H1 (cell line): ENCODE measurements around the gene FAM43B. TPM values are rescaled to one million over a fixed set of nuclear protein-coding genes. Genes with fewer than 3 reads are reported as not detected.
A peak's percentile ranks its signal among the peaks of the same experiment; 100 is the strongest.

Source experiments
- CTCF ChIA-PET: fragments of 300-600 bp; sonication (Branson Sonifier 250); formaldehyde crosslinking; loops from one replicate; lab custom pipeline; 2021; ENCODE audit not compliant: partially characterized antibody; lab: Charles Lee
- POLR2A ChIA-PET: fragments of 300-600 bp; sonication (Branson Sonifier 250); formaldehyde crosslinking; loops from one replicate; lab custom pipeline; 2021; ENCODE audit warnings: inconsistent platforms; ENCODE audit not compliant: partially characterized antibody; lab: Charles Lee
- DNase-seq, 2 experiments: peaks; one replicate each; pipeline versions ENCODE4 v3.0.0 to v3.0.0-alpha.2; 2010 to 2022; ENCODE audit warnings: low spot score in 2 of 2, low read depth in 1 of 2, mixed read lengths in 1 of 2
- FAIRE-seq: peaks from 2 replicates; lab custom pipeline; 2011; peaks lifted over from hg19 to GRCh38; lab: Jason Lieb, UNC
- H2AFZ ChIP-seq: 2 replicates; pipeline ENCODE4 v1.8.1; 2012; ENCODE audit warnings: low read length, inconsistent platforms
- H2AK5ac ChIP-seq: 2 replicates; pipeline ENCODE4 v1.6.1; 2013; ENCODE audit warnings: low read depth, low read length
- H2BK120ac ChIP-seq: replicated peaks from 2 replicates; pipeline ENCODE3; 2013; ENCODE audit warnings: low read depth, low read length, inconsistent platforms
- H2BK12ac ChIP-seq: 2 replicates; pipeline ENCODE4 v1.6.1; 2013; ENCODE audit warnings: low read depth, low read length
- H2BK15ac ChIP-seq: 2 replicates; pipeline ENCODE4 v1.6.1; 2013; ENCODE audit warnings: low read length
- H2BK20ac ChIP-seq: 2 replicates; pipeline ENCODE4 v1.6.1; 2013; ENCODE audit warnings: low read length
- H2BK5ac ChIP-seq: 2 replicates; pipeline ENCODE4 v1.6.1; 2013; ENCODE audit warnings: low read depth, low read length
- H3K14ac ChIP-seq: 2 replicates; pipeline ENCODE4 v1.6.1; 2013; ENCODE audit warnings: inconsistent platforms; ENCODE audit not compliant: insufficient read length
- H3K18ac ChIP-seq: 2 replicates; pipeline ENCODE4 v1.6.1; 2013; ENCODE audit warnings: low read length; ENCODE audit errors: extremely low read depth
- H3K23ac ChIP-seq: 2 replicates; pipeline ENCODE4 v1.6.1; 2013; ENCODE audit warnings: inconsistent platforms; ENCODE audit not compliant: insufficient read length
- H3K23me2 ChIP-seq: 2 replicates; pipeline ENCODE4 v1.6.1; 2013; ENCODE audit warnings: low read depth, low read length
- H3K27ac ChIP-seq: 2 replicates; pipeline ENCODE4 v1.6.1; 2011; ENCODE audit warnings: low read depth, low read length, inconsistent platforms
- H3K27me3 ChIP-seq, 4 experiments: replicated peaks in 1 of 4; 1 replicate in 1 of 4; 2 replicates in 3 of 4; pipeline versions ENCODE4 v1.6.1 to v1.8.1; 2011 to 2013; ENCODE audit warnings: low read length in 3 of 4, mild to moderate bottlenecking in 3 of 4, inconsistent platforms in 2 of 4, mixed read lengths in 2 of 4, moderate library complexity in 1 of 4; ENCODE audit not compliant: control insufficient read depth in 3 of 4, insufficient read depth in 3 of 4; ENCODE audit errors: extremely low read depth in 1 of 4
- H3K36me3 ChIP-seq, 4 experiments: 2 replicates each; pipeline versions ENCODE4 v1.6.1 to v1.8.1; 2011 to 2013; ENCODE audit warnings: mild to moderate bottlenecking in 4 of 4, low read length in 3 of 4, moderate library complexity in 2 of 4, control low read depth in 1 of 4, inconsistent platforms in 1 of 4; ENCODE audit not compliant: insufficient read depth in 4 of 4, control insufficient read depth in 2 of 4
- H3K4ac ChIP-seq: replicated peaks from 2 replicates; pipeline ENCODE3; 2013; ENCODE audit warnings: low read length, low read depth, mixed read lengths, inconsistent platforms; ENCODE audit not compliant: insufficient read length
- H3K4me1 ChIP-seq, 4 experiments: replicated peaks in 1 of 4; 1 replicate in 1 of 4; 2 replicates in 3 of 4; pipeline versions ENCODE4 v1.6.1 to v1.8.1; 2011 to 2013; ENCODE audit warnings: low read length in 3 of 4, inconsistent platforms in 2 of 4, mixed read lengths in 1 of 4; ENCODE audit not compliant: insufficient read depth in 4 of 4, control insufficient read depth in 3 of 4
- H3K4me2 ChIP-seq, 2 experiments: 2 replicates each; pipeline versions ENCODE4 v1.6.1 to v1.8.1; 2011 to 2013; ENCODE audit warnings: low read depth in 2 of 2, low read length in 2 of 2, control low read depth in 1 of 2, inconsistent platforms in 1 of 2, mild to moderate bottlenecking in 1 of 2; ENCODE audit not compliant: insufficient read depth in 1 of 2
- H3K4me3 ChIP-seq, 4 experiments: fragments of 200-600, 300-600 bp in 1 of 4; sonication (generic), shearing (Covaris generic), sonication (Bioruptor Twin) in 1 of 4; 2 replicates each; pipeline versions ENCODE4 v1.5.1 to v1.8.1; 2011 to 2016; ENCODE audit warnings: low read length in 4 of 4, low read depth in 3 of 4, control low read depth in 2 of 4, inconsistent platforms in 2 of 4, mild to moderate bottlenecking in 2 of 4, mixed read lengths in 1 of 4, moderate library complexity in 1 of 4; ENCODE audit not compliant: insufficient read depth in 2 of 4; ENCODE audit errors: extremely low read depth in 1 of 4
- H3K56ac ChIP-seq: replicated peaks from 2 replicates; pipeline ENCODE3; 2013; ENCODE audit warnings: low read depth, mild to moderate bottlenecking, mixed read lengths, low read length, inconsistent platforms; ENCODE audit not compliant: insufficient read length
- H3K79me1 ChIP-seq: 2 replicates; pipeline ENCODE4 v1.6.1; 2013; ENCODE audit warnings: low read depth, low read length, control low read depth
- H3K79me2 ChIP-seq, 2 experiments: 2 replicates each; pipeline versions ENCODE4 v1.6.1 to v1.8.1; 2012 to 2013; ENCODE audit warnings: low read length in 2 of 2, mild to moderate bottlenecking in 2 of 2, inconsistent platforms in 1 of 2; ENCODE audit not compliant: insufficient read depth in 2 of 2, control insufficient read depth in 1 of 2
- H3K9ac ChIP-seq, 4 experiments: replicated peaks in 1 of 4; 1 replicate in 1 of 4; 2 replicates in 3 of 4; pipeline versions ENCODE4 v1.6.1 to v1.8.1; 2011 to 2013; ENCODE audit warnings: low read depth in 3 of 4, low read length in 3 of 4, control low read depth in 2 of 4, mild to moderate bottlenecking in 2 of 4, moderate library complexity in 2 of 4, inconsistent platforms in 1 of 4; ENCODE audit errors: extremely low read depth in 1 of 4
- H3K9me3 ChIP-seq, 2 experiments: 2 replicates each; pipeline versions ENCODE4 v1.6.1 to v1.8.1; 2012 to 2013; ENCODE audit warnings: mild to moderate bottlenecking in 2 of 2, moderate library complexity in 2 of 2, control low read depth in 1 of 2, inconsistent platforms in 1 of 2, low read depth in 1 of 2, low read length in 1 of 2, mixed read lengths in 1 of 2; ENCODE audit not compliant: insufficient read depth in 2 of 2
- H4K20me1 ChIP-seq, 2 experiments: replicated peaks in 1 of 2; 2 replicates each; pipeline versions ENCODE3 to v1.8.1; 2011 to 2013; ENCODE audit warnings: inconsistent platforms in 2 of 2, low read length in 2 of 2, mild to moderate bottlenecking in 1 of 2; ENCODE audit not compliant: insufficient read depth in 2 of 2, control insufficient read depth in 1 of 2
- H4K5ac ChIP-seq: 2 replicates; pipeline ENCODE4 v1.6.1; 2013; ENCODE audit warnings: low read length, low read depth, mixed read lengths, inconsistent platforms; ENCODE audit not compliant: insufficient read length
- H4K8ac ChIP-seq: 2 replicates; pipeline ENCODE4 v1.8.0; 2013; ENCODE audit warnings: mild to moderate bottlenecking, moderate library complexity, low read length, inconsistent platforms; ENCODE audit not compliant: insufficient read depth; ENCODE audit errors: extremely low read depth
- H4K91ac ChIP-seq: replicated peaks from 2 replicates; pipeline ENCODE3; 2013; ENCODE audit warnings: low read length, mixed read lengths, inconsistent platforms; ENCODE audit not compliant: insufficient read length
- CEBPB ChIP-seq: IDR thresholded peaks from 2 replicates; pipeline ENCODE4 v1.6.1; 2012; ENCODE audit warnings: low read depth, low read length
- EZH2 ChIP-seq: fragments of 200-600 bp; sonication (generic); IDR thresholded peaks from 2 replicates; pipeline ENCODE4 v1.7.1; 2012; ENCODE audit warnings: low read depth, mild to moderate bottlenecking, moderate library complexity, low read length, inconsistent platforms; ENCODE audit not compliant: severe bottlenecking
- MAX ChIP-seq: IDR thresholded peaks from 2 replicates; pipeline ENCODE4 v1.6.1; 2012; ENCODE audit warnings: inconsistent platforms
- NRF1 ChIP-seq: IDR thresholded peaks from 2 replicates; pipeline ENCODE4 v1.6.1; 2011; ENCODE audit warnings: mild to moderate bottlenecking, low read depth, low read length, improper control_type of control experiment
- RBBP5 ChIP-seq: IDR thresholded peaks from 2 replicates; pipeline ENCODE4 v1.7.1; 2012; ENCODE audit warnings: low read depth, mild to moderate bottlenecking, inconsistent platforms, low read length, moderate library complexity, borderline replicate concordance
- RFX5 ChIP-seq: IDR thresholded peaks from 2 replicates; pipeline ENCODE4 v1.6.1; 2011; ENCODE audit warnings: low read depth, low read length, improper control_type of control experiment, borderline replicate concordance
- SP2 ChIP-seq: IDR thresholded peaks from 2 replicates; pipeline ENCODE4 v1.6.1; 2012; ENCODE audit warnings: mild to moderate bottlenecking, low read length, inconsistent platforms
- TAF1 ChIP-seq: IDR thresholded peaks from 2 replicates; pipeline ENCODE4 v1.6.1; 2011; ENCODE audit warnings: mild to moderate bottlenecking, low read depth, low read length
- TCF12 ChIP-seq: IDR thresholded peaks from 2 replicates; pipeline ENCODE4 v1.6.1; 2011; ENCODE audit warnings: low read depth, mild to moderate bottlenecking, low read length
- WGBS, 2 experiments: shearing (Covaris generic) in 1 of 2; methylation state at CpG; one replicate each; pipeline versions ENCODE4 v1.1.6 to v1.1.7; 2013 to 2015; ENCODE audit warnings: low lambda C conversion rate in 2 of 2, mixed read lengths in 2 of 2, inconsistent platforms in 1 of 2, low coverage in 1 of 2, missing lambda C conversion rate in 1 of 2; ENCODE audit not compliant: insufficient replicate concordance in 2 of 2, insufficient coverage in 1 of 2, insufficient read length in 1 of 2; ENCODE audit errors: extremely low coverage in 1 of 2, missing lambda C conversion rate in 1 of 2; 5-methylcytosine and 5-hydroxymethylcytosine counted together
- polyA plus RNA-seq, 7 experiments: library from polyadenylated mRNA; depleted of rRNA in 3 of 7; stranded (reverse) in 5 of 7; unstranded in 2 of 7; fragments of >200 nt in 5 of 7; fragments of 200-250 nt in 2 of 7; gene quantifications; 1 replicate in 5 of 7; 2 replicates in 1 of 7; 4 replicates in 1 of 7; pipeline versions ENCODE4 v1.2.1 to v1.2.3, GENCODE V29; 2011 to 2013; ENCODE audit warnings: missing spikeins in 2 of 7, mixed read lengths in 2 of 7
- total RNA-seq: library from RNA; stranded (reverse); fragmentation: NEBNext Ultra II Directional; extraction: Animal tissue kit (Norgen Biotek cat#: 25700); gene quantifications from 2 replicates; pipeline ENCODE4 v1.2.1, GENCODE V29; 2021

FAM43B gene
- total and polyA plus RNA-seq, 2 of the 8 experiments (the other 6 are each of a cell fraction or from before 2014, with no cell fraction given): 0.88 to 2.2 TPM

DNA sequence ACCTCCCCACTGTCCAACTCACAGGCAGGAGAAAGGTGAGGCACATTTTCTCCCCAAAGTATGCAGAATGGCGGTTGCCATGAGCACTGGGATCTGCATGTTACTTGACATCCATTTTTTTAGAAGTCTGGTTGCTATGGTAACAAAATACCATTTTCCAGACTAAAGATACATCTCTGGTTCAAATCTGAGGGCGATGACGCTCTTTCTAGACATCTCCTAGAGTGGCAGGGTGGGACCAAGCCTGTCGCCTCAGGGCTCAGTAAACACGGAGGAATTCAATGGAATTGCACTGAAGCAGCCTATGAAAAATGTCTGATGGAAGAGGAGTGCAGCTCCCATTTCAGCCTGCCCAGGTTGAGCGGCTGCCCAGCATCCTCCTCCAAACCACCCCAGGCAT lies 21.5 kb upstream of the FAM43B start:
- peaks cover 0 to 6% (median under 1%) of the 10 kb centered on the region in 4 experiments; a peak in 4 of 7 replicates for H3K27me3 ChIP-seq

More for the DNA sequence above, 21.5 kb upstream of the FAM43B start:
- no peak overlapping the region for H2BK5ac ChIP-seq
- no peaks in the 10 kb centered on the region for H3K23me2 ChIP-seq
- H3K9ac ChIP-seq: no peak overlapping the region
- no peak overlapping the region for H3K14ac ChIP-seq
- no peak overlapping the region for H3K4me2 ChIP-seq
- 81% methylated on average over 6 of the region's 6 CpGs; no CpG with 5 or more reads in 1 of the 2 experiments for WGBS, 2 experiments
- CTCF ChIA-PET: interaction anchor here (2.3 to 2.5 kb wide), 2 partner anchors 34 to 111 kb away, joined by 4 to 10 read pairs; no protein-coding TSS in a partner anchor
- FAIRE-seq (no peak), DNase-seq (no peak)
- H4K20me1 ChIP-seq: peaks cover 0 to 1% of the 10 kb centered on the region in 2 experiments
- H3K79me2 ChIP-seq: no peaks in the 10 kb centered on the region
- no peak overlapping the region for H2BK20ac ChIP-seq
- no peaks in the 10 kb centered on the region for H3K9me3 ChIP-seq
- no peak overlapping the region for H2BK120ac ChIP-seq
- H3K4ac ChIP-seq: no peak overlapping the region
- no peak overlapping the region for H4K91ac ChIP-seq
- H3K36me3 ChIP-seq: no peaks in the 10 kb centered on the region
- H3K56ac ChIP-seq: no peak overlapping the region
- H3K27ac ChIP-seq: no peak overlapping the region
- no peaks in the 10 kb centered on the region for H3K4me1 ChIP-seq
- no peak overlapping the region for H3K18ac ChIP-seq
- no peak overlapping the region for H2AFZ ChIP-seq
- H4K8ac ChIP-seq: no peak overlapping the region; the same call in 1 of the 2 replicates
- H3K23ac ChIP-seq: no peak overlapping the region
- POLR2A ChIA-PET: no interaction called here
- no peak overlapping the region for H3K4me3 ChIP-seq
- no peaks in the 10 kb centered on the region for H3K79me1 ChIP-seq
- no peak overlapping the region for H2BK15ac ChIP-seq
- 0 out of 2 replicates have a peak overlapping the region, but pooled peaks have one; percentile 48 for H2AK5ac ChIP-seq
- no peak overlapping the region for H4K5ac ChIP-seq
- H2BK12ac ChIP-seq: no peak overlapping the region
- TF ChIP-seq NRF1 (no peak), TCF12 (no peak), EZH2 (no peak), CEBPB (no peak), MAX (no peak), SP2 (no peak), RFX5 (no peak), TAF1 (no peak), RBBP5 (no peak)
